Gastrocnemius medialis (tissue), 4 donors: ENCODE data around the gene LHFPL6. TPM values are rescaled to one million over a fixed set of nuclear protein-coding genes. Genes with fewer than 3 reads are reported as not detected.

Experiments used
- ATAC-seq, 2 donors: fragments of 150-250 bp; one replicate each; pipeline ENCODE4 v1.9.1; 2016
- DNase-seq, 2 donors: peaks; one replicate each; pipeline ENCODE4 v3.0.0-alpha.2; 2019
- H3K27ac ChIP-seq, 4 donors: fragments of 200-600 bp; sonication (generic); 1 replicate in 1 of 4; 2 replicates in 3 of 4; pipeline ENCODE4 v1.5.1; 2016 to 2018; ENCODE audit warnings: mild to moderate bottlenecking in 2 of 4, moderate library complexity in 1 of 4
- H3K27me3 ChIP-seq, 3 donors: fragments of 200-600 bp; sonication (generic) in 2 of 3; 1 replicate in 1 of 3; 2 replicates in 2 of 3; pipeline versions ENCODE4 v1.5.1 to v1.6.0; 2016 to 2019; ENCODE audit warnings: mild to moderate bottlenecking in 1 of 3, moderate library complexity in 1 of 3
- H3K36me3 ChIP-seq, 2 donors: fragments of 200-600 bp; sonication (generic) in 1 of 2; one replicate each; pipeline ENCODE4 v1.5.1; 2017 to 2018
- H3K4me1 ChIP-seq, 2 donors: fragments of 200-600 bp; sonication (generic) in 1 of 2; one replicate each; pipeline ENCODE4 v1.5.1; 2016 to 2017; ENCODE audit warnings: mild to moderate bottlenecking in 2 of 2
- H3K4me3 ChIP-seq, 4 donors: fragments of 200-600 bp; sonication (generic) in 3 of 4; 1 replicate in 1 of 4; 2 replicates in 3 of 4; pipeline ENCODE4 v1.5.1; 2016 to 2019; ENCODE audit warnings: mild to moderate bottlenecking in 2 of 4
- H3K9me3 ChIP-seq, 3 donors: fragments of 200-600 bp; sonication (generic) in 2 of 3; 1 replicate in 1 of 3; 2 replicates in 2 of 3; pipeline ENCODE4 v1.5.1; 2016 to 2019
- POLR2A ChIP-seq, 2 donors: fragments of 450-650 bp; IDR thresholded peaks; one replicate each; pipeline ENCODE4 v1.6.1; 2017; ENCODE audit warnings: antibody characterized with exemption in 2 of 2, mild to moderate bottlenecking in 2 of 2, moderate library complexity in 2 of 2
- in situ Hi-C, 4 donors: fragments of 200-750 bp; cut with MboI; loops; one replicate each; pipeline versions ENCODE4 v1.15.0 to v1.8.0; 2017; ENCODE audit warnings: low sequenced_read_pairs in 4 of 4
- intact Hi-C: fragments of 100-400 bp; cut with DNase I; formaldehyde crosslinking; loops from one replicate; pipeline ENCODE4 v1.15.1; 2023; ENCODE audit warnings: low total_unique reads
- total RNA-seq, 4 donors: library from RNA; depleted of rRNA; stranded (reverse); fragments of >200 nt; gene quantifications; one replicate each; pipeline versions ENCODE4 v1.1.0 to v1.2.3, GENCODE V29; 2016
- TF ChIP-seq, protein P1 (sequence below), 5 experiments: fragments of 450-650 bp in 3 of 5; fragments of 200-600 bp in 2 of 5; sonication (generic) in 2 of 5; IDR thresholded peaks in 4 of 5; conservative IDR thresholded peaks in 1 of 5; 1 replicate in 4 of 5; 2 replicates in 1 of 5; pipeline ENCODE4 v1.5.1; 2016 to 2019; ENCODE audit warnings: antibody characterized with exemption in 5 of 5, mild to moderate bottlenecking in 3 of 5, moderate library complexity in 3 of 5

Gene LHFPL6
- total RNA-seq, 4 donors from 2014 or later: 12.7 to 26.3 (median 16.0) TPM

DNA sequence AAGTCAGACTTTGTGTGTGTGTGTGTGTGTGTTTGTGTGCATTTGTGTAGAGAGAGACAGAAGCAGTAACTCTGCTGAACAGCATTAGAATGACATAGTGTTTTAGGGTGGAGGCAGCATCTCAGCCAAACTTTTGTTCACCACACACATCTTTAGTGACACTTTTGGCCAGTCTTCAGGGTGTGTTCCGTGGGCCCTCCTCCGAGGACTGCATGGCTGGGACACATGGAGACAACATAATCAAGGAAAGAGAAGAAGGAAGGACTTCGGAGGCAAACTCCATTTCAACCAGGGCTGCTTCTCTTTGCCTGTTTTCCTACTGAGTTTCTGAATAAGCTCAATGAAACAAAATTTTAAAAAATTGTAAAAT lies 205.1 kb downstream of the LHFPL6 start:
- TF ChIP-seq POLR2A (IDR thresholded peaks at IDR 0.05): no peak
- TF ChIP-seq, protein P1, sequence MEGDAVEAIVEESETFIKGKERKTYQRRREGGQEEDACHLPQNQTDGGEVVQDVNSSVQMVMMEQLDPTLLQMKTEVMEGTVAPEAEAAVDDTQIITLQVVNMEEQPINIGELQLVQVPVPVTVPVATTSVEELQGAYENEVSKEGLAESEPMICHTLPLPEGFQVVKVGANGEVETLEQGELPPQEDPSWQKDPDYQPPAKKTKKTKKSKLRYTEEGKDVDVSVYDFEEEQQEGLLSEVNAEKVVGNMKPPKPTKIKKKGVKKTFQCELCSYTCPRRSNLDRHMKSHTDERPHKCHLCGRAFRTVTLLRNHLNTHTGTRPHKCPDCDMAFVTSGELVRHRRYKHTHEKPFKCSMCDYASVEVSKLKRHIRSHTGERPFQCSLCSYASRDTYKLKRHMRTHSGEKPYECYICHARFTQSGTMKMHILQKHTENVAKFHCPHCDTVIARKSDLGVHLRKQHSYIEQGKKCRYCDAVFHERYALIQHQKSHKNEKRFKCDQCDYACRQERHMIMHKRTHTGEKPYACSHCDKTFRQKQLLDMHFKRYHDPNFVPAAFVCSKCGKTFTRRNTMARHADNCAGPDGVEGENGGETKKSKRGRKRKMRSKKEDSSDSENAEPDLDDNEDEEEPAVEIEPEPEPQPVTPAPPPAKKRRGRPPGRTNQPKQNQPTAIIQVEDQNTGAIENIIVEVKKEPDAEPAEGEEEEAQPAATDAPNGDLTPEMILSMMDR (IDR thresholded peaks at IDR 0.05 in 4 of 5, conservative IDR thresholded peaks at IDR 0.05 in 1 of 5): no peak
- in situ Hi-C loops: no loop called here
- Histone ChIP-seq H3K9me3 (no peaks in the 10 kb centered on the region), H3K4me1 (peaks cover 0 to 11% of the 10 kb centered on the region in 2 donors), H3K27me3 (no peaks in the 10 kb centered on the region), H3K27ac (peak overlapping the region in 2 of 4 donors; percentile 8 to 40), H3K36me3 (no peaks in the 10 kb centered on the region), H3K4me3 (no peak overlapping the region)
- DNase-seq (peak in 1 of 2 donors; percentile 42), ATAC-seq (peak in 1 of 2 donors; percentile 73)
- intact Hi-C loops: no loop called here

DNA sequence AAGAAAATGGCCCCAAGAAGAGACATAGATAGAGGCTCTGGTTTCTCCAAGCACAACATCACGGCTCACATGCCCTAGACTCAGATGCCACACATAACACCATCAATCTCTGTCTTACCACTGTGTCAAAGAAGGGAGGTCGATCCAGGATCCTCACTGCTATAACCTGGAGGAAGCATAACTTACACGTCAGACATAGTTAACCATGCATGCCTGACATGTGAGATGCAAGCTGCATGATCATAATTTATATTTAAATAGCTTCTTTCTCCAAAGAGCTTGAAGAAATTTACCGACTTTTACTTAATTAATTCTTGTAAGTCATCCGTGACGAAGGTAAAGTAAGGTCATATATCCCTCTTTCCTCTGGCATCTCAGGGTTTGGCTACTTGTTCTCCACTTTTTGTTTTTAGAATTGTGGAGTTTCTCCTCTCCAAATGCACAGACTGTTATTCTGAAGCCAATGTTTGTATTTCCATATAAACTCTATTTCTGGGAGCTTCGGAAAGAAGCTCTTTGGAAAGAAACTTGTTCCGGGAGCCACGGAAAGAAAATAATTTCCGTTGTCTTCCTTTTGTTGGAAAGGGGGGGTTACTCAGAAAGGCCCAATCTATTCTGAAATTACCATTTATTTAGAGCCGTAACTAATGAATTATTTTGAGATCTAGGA lies 205.6 kb downstream of the LHFPL6 start:
- Histone ChIP-seq H3K4me3 (no peak overlapping the region), H3K27me3 (no peaks in the 10 kb centered on the region), H3K4me1 (peaks cover 0 to 8% of the 10 kb centered on the region in 2 donors), H3K27ac (peak overlapping the region in 2 of 4 donors; percentile 10 to 40), H3K9me3 (no peaks in the 10 kb centered on the region), H3K36me3 (no peaks in the 10 kb centered on the region)
- in situ Hi-C loops: no loop called here
- no peak for ATAC-seq
- intact Hi-C loops: no loop called here
- TF ChIP-seq, protein P1 (IDR thresholded peaks at IDR 0.05 in 4 of 5, conservative IDR thresholded peaks at IDR 0.05 in 1 of 5): no peak
- no peak for DNase-seq

DNA sequence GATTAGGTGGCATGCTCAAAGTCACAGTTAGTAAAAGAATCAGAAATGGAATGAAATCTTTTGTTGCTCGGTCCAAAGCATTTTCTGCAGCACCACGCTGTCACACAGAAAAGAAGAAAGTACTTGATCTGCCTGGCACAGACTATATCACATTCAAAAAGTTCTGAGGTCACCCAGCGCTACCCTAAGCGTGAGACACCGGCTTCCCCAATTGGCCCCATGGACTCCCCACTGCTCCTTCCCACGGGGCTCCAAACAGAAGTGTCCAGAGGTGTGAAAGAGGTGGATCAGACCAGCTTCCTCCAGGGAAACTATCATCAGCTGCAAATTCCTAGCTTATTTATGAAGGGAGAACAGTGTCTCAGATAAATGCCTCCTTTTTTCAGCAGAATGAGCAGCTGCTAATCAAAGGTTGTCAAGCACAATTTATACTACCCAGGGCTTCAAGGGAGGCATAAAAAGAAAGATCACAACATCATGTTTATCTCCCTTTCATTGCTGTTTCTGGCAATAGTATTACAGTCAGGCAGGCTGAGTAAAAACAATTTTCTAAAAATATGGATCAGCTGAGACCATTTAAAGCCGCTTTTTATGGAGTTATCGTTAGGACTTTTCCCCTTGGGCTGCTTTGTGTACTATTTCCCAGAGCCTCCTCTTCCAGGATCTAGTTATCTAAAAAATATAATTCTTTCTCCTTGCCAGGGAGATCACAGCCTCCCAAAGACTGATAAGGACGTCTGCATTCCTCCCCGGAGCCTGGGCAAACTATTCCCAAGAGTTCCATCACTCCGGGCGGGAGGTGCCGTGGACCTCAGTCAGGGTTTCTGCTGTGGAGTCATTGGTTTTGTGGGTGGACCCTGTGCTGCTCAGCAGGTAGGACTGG lies 208.0 kb downstream of the LHFPL6 start:
- in situ Hi-C loops (no loop called here), intact Hi-C loops (no loop called here)
- TF ChIP-seq, protein P1 (IDR thresholded peaks at IDR 0.05 in 4 of 5, conservative IDR thresholded peaks at IDR 0.05 in 1 of 5): no peak
- TF ChIP-seq POLR2A (IDR thresholded peaks at IDR 0.05): no peak
- Histone ChIP-seq H3K9me3 (no peaks in the 10 kb centered on the region), H3K4me3 (no peak overlapping the region), H3K36me3 (no peaks in the 10 kb centered on the region), H3K4me1 (peaks cover 0 to 8% of the 10 kb centered on the region in 2 donors), H3K27me3 (no peaks in the 10 kb centered on the region), H3K27ac (peak overlapping the region in 2 of 4 donors; percentile 13 to 31)
- no peak for DNase-seq
- no peak for ATAC-seq

DNA sequence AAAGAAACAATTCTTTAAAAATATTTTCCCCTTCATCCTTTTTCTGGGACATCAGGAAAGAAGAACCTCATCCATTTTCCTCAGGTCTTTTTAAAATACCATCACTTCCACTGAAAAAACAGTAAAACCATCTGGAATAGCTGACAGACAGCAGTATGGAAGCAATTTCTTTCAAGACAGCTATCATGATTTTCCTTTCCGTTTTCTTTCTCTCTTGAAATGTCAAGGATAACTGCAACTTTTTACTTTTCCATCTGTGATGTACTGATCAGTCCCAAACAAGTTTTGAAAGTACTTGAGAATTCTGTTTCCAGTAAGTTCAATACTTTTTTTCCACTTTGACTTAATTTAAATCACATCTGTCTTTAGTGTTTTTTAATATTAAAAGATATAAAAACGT lies 211.2 kb downstream of the LHFPL6 start:
- H3K36me3 ChIP-seq: no peaks in the 10 kb centered on the region
- no peaks in the 10 kb centered on the region for H3K4me1 ChIP-seq
- intact Hi-C loops: no loop called here
- no peaks in the 10 kb centered on the region for H3K27me3 ChIP-seq
- DNase-seq (no peak), ATAC-seq (no peak)
- no peak overlapping the region for H3K27ac ChIP-seq
- TF ChIP-seq, protein P1 (IDR thresholded peaks at IDR 0.05 in 4 of 5, conservative IDR thresholded peaks at IDR 0.05 in 1 of 5): no peak
- no peak for TF ChIP-seq POLR2A (IDR thresholded peaks at IDR 0.05)
- in situ Hi-C loops: no loop called here
- H3K9me3 ChIP-seq: no peaks in the 10 kb centered on the region
- no peak overlapping the region for H3K4me3 ChIP-seq
